GM12892 (cell line): ENCODE data around the gene PHF21B.
"Not testable (repeated sequence)": the region's sequence is repeated elsewhere in the genome, so short reads cannot be mapped to it uniquely, and the experiment has no call there.

Experiments
- POLR2A ChIP-seq: IDR thresholded peaks from 2 replicates; pipeline ENCODE4 v1.6.1; 2011; ENCODE audit warnings: low read depth, low read length, control low read depth
- POLR2AphosphoS5 ChIP-seq: IDR thresholded peaks from 2 replicates; pipeline ENCODE4 v1.6.1; 2011; ENCODE audit warnings: low read depth, low read length, control low read depth
- TAF1 ChIP-seq: IDR thresholded peaks from 2 replicates; pipeline ENCODE4 v1.6.1; 2011; ENCODE audit warnings: low read depth, mild to moderate bottlenecking, control low read depth, low read length, borderline replicate concordance

DNA sequence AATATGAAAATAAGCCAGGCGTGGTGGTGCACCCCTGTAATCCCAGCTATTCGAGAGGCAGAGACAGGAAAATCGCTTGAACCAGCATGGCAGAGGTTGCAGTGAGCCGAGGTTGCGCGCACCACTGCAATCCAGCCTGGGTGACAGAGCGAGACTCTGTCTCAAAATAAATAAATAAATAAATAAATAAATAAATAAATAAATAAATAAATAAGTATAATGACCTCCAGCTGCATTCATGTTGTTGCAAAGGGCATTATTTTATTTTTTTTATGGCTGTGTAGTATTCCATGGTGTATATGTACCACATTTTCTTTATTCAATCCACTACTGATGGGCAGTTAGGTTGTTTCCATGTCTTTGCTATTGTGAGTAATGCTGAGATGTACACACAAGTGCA lies 48.1 kb downstream of the PHF21B start:
- not testable (repeated sequence) for TF ChIP-seq POLR2A, POLR2AphosphoS5, TAF1
